HepG2 (cell line): Measurements from ENCODE around the gene SLC2A10. TPM values are rescaled to one million over a fixed set of nuclear protein-coding genes. Genes with fewer than 3 reads are reported as not detected.
A peak's percentile ranks its signal among the peaks of the same experiment; 100 is the strongest.

Experiments used
- DR1 ChIP-seq: sonication (generic); formaldehyde crosslinking; IDR thresholded peaks from 2 replicates; pipeline ENCODE4 v1.8.0; 2021; ENCODE audit warnings: mild to moderate bottlenecking, missing genetic modification reagents, inconsistent platforms
- HNRNPL ChIP-seq: fragments of 200-400 bp; formaldehyde crosslinking; IDR thresholded peaks from 2 replicates; pipeline ENCODE4 v1.6.1; 2017; ENCODE audit warnings: mild to moderate bottlenecking, low read depth, low read length
- KAT7 ChIP-seq: IDR thresholded peaks from 2 replicates; pipeline ENCODE4 v1.6.1; 2018; ENCODE audit warnings: borderline replicate concordance, missing compliant biosample characterization
- NPAS2 ChIP-seq: sonication (generic); formaldehyde crosslinking; IDR thresholded peaks from 2 replicates; pipeline ENCODE4 v1.8.0; 2022; ENCODE audit warnings: mild to moderate bottlenecking, missing genetic modification reagents, borderline replicate concordance
- RAD21 ChIP-seq: fragments of 450-650 bp; formaldehyde crosslinking; IDR thresholded peaks from 2 replicates; pipeline ENCODE4 v1.5.0; 2020; ENCODE audit warnings: mild to moderate bottlenecking
- RELA ChIP-seq: sonication (generic); formaldehyde crosslinking; IDR thresholded peaks from 2 replicates; pipeline ENCODE4 v1.4.0; 2020; ENCODE audit warnings: missing genetic modification reagents
- TBP ChIP-seq: sonication (generic); formaldehyde crosslinking; IDR thresholded peaks from 2 replicates; pipeline ENCODE4 v1.5.0; 2020; ENCODE audit warnings: missing genetic modification reagents
- ZBTB40 ChIP-seq, 2 experiments: fragments of 450-650 bp in 1 of 2; sonication (generic) in 1 of 2; formaldehyde crosslinking in 1 of 2; IDR thresholded peaks; 2 replicates each; pipeline versions ENCODE4 v1.6.1 to v1.8.0; 2016 to 2022; ENCODE audit warnings: antibody characterized with exemption in 1 of 2, mild to moderate bottlenecking in 1 of 2, missing genetic modification reagents in 1 of 2
- ZGPAT ChIP-seq: IDR thresholded peaks from 2 replicates; pipeline ENCODE4 v1.6.1; 2016; ENCODE audit warnings: mild to moderate bottlenecking
- ZNF225 ChIP-seq: sonication (generic); formaldehyde crosslinking; IDR thresholded peaks from 2 replicates; pipeline ENCODE4 v1.4.0; 2020; ENCODE audit warnings: mild to moderate bottlenecking, missing genetic modification reagents
- ZNF292 ChIP-seq: sonication (generic); formaldehyde crosslinking; IDR thresholded peaks from 2 replicates; pipeline ENCODE4 v1.8.1; 2022; ENCODE audit warnings: mild to moderate bottlenecking, low read depth, missing genetic modification reagents, borderline replicate concordance
- ZNF460 ChIP-seq: sonication (generic); formaldehyde crosslinking; IDR thresholded peaks from 2 replicates; pipeline ENCODE4 v1.5.1; 2020; ENCODE audit warnings: missing genetic modification reagents, mild to moderate bottlenecking, borderline replicate concordance
- ZNF597 ChIP-seq: sonication (generic); formaldehyde crosslinking; IDR thresholded peaks from 2 replicates; pipeline ENCODE4 v1.5.0; 2020; ENCODE audit warnings: missing genetic modification reagents
- ZNF782 ChIP-seq: sonication (generic); formaldehyde crosslinking; IDR thresholded peaks from 2 replicates; pipeline ENCODE4 v1.4.0; 2020; ENCODE audit warnings: missing genetic modification reagents, mild to moderate bottlenecking, borderline replicate concordance
- polyA plus RNA-seq, 8 experiments: library from polyadenylated mRNA; depleted of rRNA in 3 of 8; stranded (reverse) in 7 of 8; unstranded in 1 of 8; fragments of >200 nt; fragmentation: Illumina TruSeq in 4 of 8; extraction: Trizol in 4 of 8; gene quantifications; 2 replicates each; pipeline versions ENCODE4 v1.2.1 to v1.2.3, GENCODE V29; 2011 to 2016; ENCODE audit warnings: low read depth in 4 of 8, missing spikeins in 1 of 8, mixed read lengths in 1 of 8; ENCODE audit not compliant: insufficient read depth in 1 of 8
- total RNA-seq, 5 experiments: library from RNA; depleted of rRNA; stranded (reverse); fragments of >200 nt; fragmentation: Illumina TruSeq; extraction: Trizol; gene quantifications; 2 replicates each; pipeline ENCODE4 v1.2.3, GENCODE V29; 2016; ENCODE audit warnings: low read depth in 1 of 5

The SLC2A10 gene
- total and polyA plus RNA-seq, 2 of the 13 experiments (the other 11 are each of a cell fraction or from before 2014, with no cell fraction given) = 16.0 to 18.4 TPM

- TF ChIP-seq ZNF225 (CRISPR knock-in tag) = no peak
- no peak for TF ChIP-seq HNRNPL
- TF ChIP-seq ZNF782 (CRISPR knock-in tag) = no peak
- TF ChIP-seq KAT7 (CRISPR knock-in tag) = peak; percentile 52; the same call in 1 of the 2 replicates
- peak; percentile 92 for TF ChIP-seq RAD21 (CRISPR knock-in tag)
- TF ChIP-seq ZNF597 (CRISPR knock-in tag) = no peak
- TF ChIP-seq ZNF292 (CRISPR knock-in tag) = no peak
- TF ChIP-seq ZNF460 (CRISPR knock-in tag) = no peak
- TF ChIP-seq RELA = peak; percentile 90
- no peak for TF ChIP-seq TBP
- no peak for TF ChIP-seq DR1 (CRISPR knock-in tag)
- no peak for TF ChIP-seq ZGPAT (CRISPR knock-in tag)
- no peak for TF ChIP-seq ZBTB40 (IDR thresholded peaks at IDR 0.05)
- TF ChIP-seq ZBTB40 (CRISPR knock-in tag; IDR thresholded peaks at IDR 0.05) = peak; percentile 23; the same call in 1 of the 2 replicates
- no peak for TF ChIP-seq NPAS2 (CRISPR knock-in tag)
Measured at GRCh38 chr20:46699651-46700359, 9.6 kb upstream of the SLC2A10 start (continued).
